NCI-H1092 treated with DMSO at 0.1 percent for 48 hours (cell line): Measurements from ENCODE around the gene LILRA6.

ENCODE experiments used
- DNase-seq: peaks from one replicate; lab custom pipeline; 2025; lab: John Stamatoyannopoulos, UW

Gene LILRA6

GRCh38 chr19:54188215-54188871, 54.2 kb downstream of the LILRA6 start:
- no peak for DNase-seq

GRCh38 chr19:54186934-54187381, 55.6 kb downstream of the LILRA6 start:
- DNase-seq: no peak
